GM06990 (cell line): ENCODE results near the gene C12orf76.

Experiments
- DNase-seq: peaks from one replicate; pipeline ENCODE4 v3.0.0-alpha.2; 2011; ENCODE audit not compliant: insufficient read length; ENCODE audit errors: extremely low read depth
- H3K27me3 ChIP-seq: replicated peaks from 2 replicates; pipeline ENCODE4 v1.6.0; 2011; ENCODE audit warnings: low read length; ENCODE audit not compliant: control insufficient read depth, insufficient read depth
- H3K36me3 ChIP-seq: 2 replicates; pipeline ENCODE4 v1.5.1; 2011; ENCODE audit warnings: low read length; ENCODE audit not compliant: control insufficient read depth, insufficient read depth
- H3K4me3 ChIP-seq: replicated peaks from 2 replicates; pipeline ENCODE4 v1.5.1; 2011; ENCODE audit warnings: low read depth, mild to moderate bottlenecking, control low read depth, low read length
- TF ChIP-seq, protein P1 (sequence below): IDR thresholded peaks from 2 replicates; pipeline ENCODE4 v1.5.1; 2011; ENCODE audit warnings: low read length, control low read depth, mild to moderate bottlenecking, inconsistent platforms; ENCODE audit not compliant: insufficient read depth, poor library complexity, severe bottlenecking

Gene C12orf76

GRCh38 chr12:109999649-109999971 is 48.7 kb downstream of the C12orf76 start:
- Histone ChIP-seq H3K27me3 (no peaks in the 10 kb centered on the region), H3K36me3 (0 out of 2 replicates have a peak, but pooled peaks cover 1% of the 10 kb centered on the region), H3K4me3 (peak overlapping the region; percentile 90)
- TF ChIP-seq, protein P1, sequence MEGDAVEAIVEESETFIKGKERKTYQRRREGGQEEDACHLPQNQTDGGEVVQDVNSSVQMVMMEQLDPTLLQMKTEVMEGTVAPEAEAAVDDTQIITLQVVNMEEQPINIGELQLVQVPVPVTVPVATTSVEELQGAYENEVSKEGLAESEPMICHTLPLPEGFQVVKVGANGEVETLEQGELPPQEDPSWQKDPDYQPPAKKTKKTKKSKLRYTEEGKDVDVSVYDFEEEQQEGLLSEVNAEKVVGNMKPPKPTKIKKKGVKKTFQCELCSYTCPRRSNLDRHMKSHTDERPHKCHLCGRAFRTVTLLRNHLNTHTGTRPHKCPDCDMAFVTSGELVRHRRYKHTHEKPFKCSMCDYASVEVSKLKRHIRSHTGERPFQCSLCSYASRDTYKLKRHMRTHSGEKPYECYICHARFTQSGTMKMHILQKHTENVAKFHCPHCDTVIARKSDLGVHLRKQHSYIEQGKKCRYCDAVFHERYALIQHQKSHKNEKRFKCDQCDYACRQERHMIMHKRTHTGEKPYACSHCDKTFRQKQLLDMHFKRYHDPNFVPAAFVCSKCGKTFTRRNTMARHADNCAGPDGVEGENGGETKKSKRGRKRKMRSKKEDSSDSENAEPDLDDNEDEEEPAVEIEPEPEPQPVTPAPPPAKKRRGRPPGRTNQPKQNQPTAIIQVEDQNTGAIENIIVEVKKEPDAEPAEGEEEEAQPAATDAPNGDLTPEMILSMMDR: no peak
- no peak for DNase-seq

DNA sequence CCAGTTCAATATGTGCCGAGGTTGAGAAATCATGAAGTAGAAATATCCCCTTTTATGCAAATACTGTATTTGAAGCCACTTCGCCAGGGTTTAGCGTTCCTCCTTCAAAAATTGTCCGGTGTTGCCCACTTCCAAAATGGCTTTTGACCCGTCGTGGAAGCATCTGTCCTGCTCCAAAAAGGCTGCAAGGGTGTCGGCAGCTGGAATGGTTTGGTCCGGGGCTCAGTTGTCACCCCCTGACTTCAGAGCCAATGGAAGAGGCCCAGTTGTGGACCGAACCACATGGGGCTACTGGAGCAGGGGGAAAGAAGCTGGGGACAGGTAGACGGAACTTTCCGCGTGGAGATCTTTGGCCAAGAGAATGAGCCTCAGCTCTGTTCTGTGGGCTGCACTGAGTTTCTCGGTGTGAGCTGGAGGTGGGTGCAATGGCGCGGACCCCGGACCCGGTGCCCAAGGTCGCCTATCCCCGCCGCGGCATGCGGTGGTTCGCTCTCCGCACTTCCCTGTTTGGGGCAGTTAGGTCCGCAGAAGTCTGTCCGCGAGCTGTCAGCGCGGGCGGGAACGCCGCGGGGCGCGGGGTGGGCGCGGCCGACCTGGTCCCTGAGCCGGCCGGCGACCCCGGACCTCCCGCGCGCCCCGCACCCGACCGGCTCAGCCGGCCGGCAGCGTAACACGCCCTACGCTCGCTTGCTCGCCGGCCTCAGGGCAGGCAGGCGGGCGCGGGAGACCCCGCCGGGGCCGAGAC is 49.2 kb downstream of the C12orf76 start, which contains the start of gene ANKRD13A:
TSS of gene ANKRD13A (plus strand) at position 527 of the 745 bp plus-strand sequence. CDS start 259 bp downstream, outside the sequence.
- TF ChIP-seq, protein P1: no peak
- 0 out of 2 replicates have a peak, but pooled peaks cover 1% of the 10 kb centered on the region for H3K36me3 ChIP-seq
- peak within 1 kb of the TSS; percentile 90 for H3K4me3 ChIP-seq
- peak; percentile 94 for DNase-seq
- H3K27me3 ChIP-seq: no peaks in the 10 kb centered on the region

GRCh38 chr12:109998241-109998903 is 50.0 kb downstream of the C12orf76 start:
- Histone ChIP-seq H3K36me3 (0 out of 2 replicates have a peak, but pooled peaks cover 1% of the 10 kb centered on the region), H3K4me3 (peak overlapping the region; percentile 90), H3K27me3 (no peaks in the 10 kb centered on the region)
- DNase-seq: no peak
- TF ChIP-seq, protein P1: no peak

GRCh38 chr12:109997393-109997792 is 50.9 kb downstream of the C12orf76 start:
- Histone ChIP-seq H3K36me3 (no peaks in the 10 kb centered on the region), H3K27me3 (no peaks in the 10 kb centered on the region), H3K4me3 (no peak overlapping the region)
- TF ChIP-seq, protein P1: no peak
- DNase-seq: no peak

DNA sequence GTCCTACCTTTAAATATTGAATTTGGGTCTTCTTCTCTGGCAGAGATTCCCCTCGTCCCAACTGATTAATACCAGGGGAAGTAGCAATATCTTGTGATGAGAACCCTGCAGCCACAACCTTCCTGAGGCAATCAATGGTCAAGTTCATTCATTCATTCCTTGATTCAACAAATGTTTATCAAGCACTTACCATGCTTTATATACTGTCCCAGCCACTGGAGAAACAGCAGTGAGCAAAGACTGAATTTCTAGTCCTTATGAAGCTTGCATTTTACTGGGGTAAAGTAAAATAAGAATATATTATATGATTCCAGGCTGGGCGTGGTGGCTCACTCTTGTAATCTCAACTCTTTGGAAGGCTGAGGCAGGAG is 51.9 kb downstream of the C12orf76 start:
- TF ChIP-seq, protein P1: no peak
- Histone ChIP-seq H3K27me3 (no peaks in the 10 kb centered on the region), H3K4me3 (peak overlapping the region; percentile 92), H3K36me3 (peaks cover under 1% of the 10 kb centered on the region; the same call in 1 of the 2 replicates)
- no peak for DNase-seq
